ENCODE results near the gene ADORA2B. TPM values are rescaled to one million over a fixed set of nuclear protein-coding genes. Genes with fewer than 3 reads are reported as not detected.

The ADORA2B gene
- total and polyA plus RNA-seq, 2 experiments from 2014 or later, result 3.3 to 7.9 TPM

- TF ChIP-seq REST (IDR thresholded peaks at IDR 0.05; ENCODE audit: unreplicated experiment), result no peak
- TF ChIP-seq ETS1 (IDR thresholded peaks at IDR 0.05), result no peak
- TF ChIP-seq ZNF331 (CRISPR knock-in tag; IDR thresholded peaks at IDR 0.05; ENCODE audit: low read depth), result no peak
- TF ChIP-seq EZH2 (IDR thresholded peaks at IDR 0.05; ENCODE audit: low read depth, unreplicated experiment), result no peak
- TF ChIP-seq CTCF (conservative IDR thresholded peaks at IDR 0.05; ENCODE audit: low read depth in 2 of 2), result no peak
Measured at GRCh38 chr17:15957206-15957605, 12.3 kb downstream of the ADORA2B start (continued).

- H3K27me3 Mint-ChIP-seq (ENCODE audit: insufficient read depth, low read depth, poor library complexity), result peaks cover 11% of the 10 kb centered on the region
- H3K4me1 Mint-ChIP-seq, result peaks cover 29% of the 10 kb centered on the region
- H3K9me3 Mint-ChIP-seq, result no peaks in the 10 kb centered on the region
- Histone ChIP-seq H3K79me2 (replicated peaks; ENCODE audit: insufficient read depth) (no peaks in the 10 kb centered on the region), H2AFZ (no peak overlapping the region), H3K9me2 (ENCODE audit: insufficient read depth) (no peaks in the 10 kb centered on the region), H3K4me1 (ENCODE audit: insufficient read depth) (peaks cover 7% of the 10 kb centered on the region; the same call in 1 of the 2 replicates), H3K4me3 (no peak overlapping the region), H3K4me2 (no peak overlapping the region), H3K27ac (ENCODE audit: low read depth) (no peak overlapping the region), H3K36me3 (ENCODE audit: insufficient read depth) (no peaks in the 10 kb centered on the region), H4K20me1 (replicated peaks; ENCODE audit: insufficient read depth) (no peaks in the 10 kb centered on the region), H3F3A (replicated peaks; ENCODE audit: low read depth) (no peaks in the 10 kb centered on the region), H3K27me3 (ENCODE audit: insufficient read depth) (no peaks in the 10 kb centered on the region)
- DNase-seq (ENCODE audit: low spot score) (no peak), ATAC-seq (no peak)
- H3K4me3 Mint-ChIP-seq, result no peak overlapping the region; the same call in 2 of the 3 replicates
- no peaks in the 10 kb centered on the region; the same call in 2 of the 3 replicates for H3K36me3 Mint-ChIP-seq (ENCODE audit: low read depth)
- H3K27ac Mint-ChIP-seq, result no peak overlapping the region; the same call in 1 of the 2 replicates
- TF ChIP-seq REST (IDR thresholded peaks at IDR 0.05; ENCODE audit: unreplicated experiment) (no peak), STAT1 (IDR thresholded peaks at IDR 0.05; ENCODE audit: unreplicated experiment) (no peak), ZNF114 (CRISPR knock-in tag; IDR thresholded peaks at IDR 0.05) (no peak), NANOG (IDR thresholded peaks at IDR 0.05; ENCODE audit: borderline replicate concordance) (no peak), CTCF (conservative IDR thresholded peaks at IDR 0.05; ENCODE audit: low read depth in 2 of 2) (no peak), CREB1 (CRISPR knock-in tag; IDR thresholded peaks at IDR 0.05; ENCODE audit: low read depth) (no peak)
Measured at GRCh38 chr17:15957608-15958307, 12.8 kb downstream of the ADORA2B start.
